ENCODE results near the gene FHOD3.
A peak's percentile ranks its signal among the peaks of the same experiment; 100 is the strongest.

FHOD3 gene

DNA sequence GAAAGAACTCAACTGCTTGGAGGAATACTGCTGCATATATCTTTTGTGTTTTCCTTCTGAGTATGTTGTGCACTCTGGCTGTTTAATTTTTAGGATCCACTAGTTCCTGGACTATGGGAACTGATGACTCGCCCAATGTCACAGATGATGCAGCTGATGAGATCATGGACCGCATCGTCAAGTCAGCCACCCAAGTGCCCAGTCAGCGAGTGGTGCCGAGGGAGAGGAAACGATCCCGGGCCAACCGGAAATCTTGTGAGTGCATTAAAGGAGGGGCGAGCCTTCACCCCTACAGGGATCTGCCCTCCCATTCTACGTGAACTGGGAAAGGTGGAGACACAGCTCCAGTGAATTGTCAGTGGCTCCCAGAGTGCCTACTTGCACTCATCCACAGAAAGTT is 471.7 kb downstream of the FHOD3 start:
- DNase-seq = no peak

DNA sequence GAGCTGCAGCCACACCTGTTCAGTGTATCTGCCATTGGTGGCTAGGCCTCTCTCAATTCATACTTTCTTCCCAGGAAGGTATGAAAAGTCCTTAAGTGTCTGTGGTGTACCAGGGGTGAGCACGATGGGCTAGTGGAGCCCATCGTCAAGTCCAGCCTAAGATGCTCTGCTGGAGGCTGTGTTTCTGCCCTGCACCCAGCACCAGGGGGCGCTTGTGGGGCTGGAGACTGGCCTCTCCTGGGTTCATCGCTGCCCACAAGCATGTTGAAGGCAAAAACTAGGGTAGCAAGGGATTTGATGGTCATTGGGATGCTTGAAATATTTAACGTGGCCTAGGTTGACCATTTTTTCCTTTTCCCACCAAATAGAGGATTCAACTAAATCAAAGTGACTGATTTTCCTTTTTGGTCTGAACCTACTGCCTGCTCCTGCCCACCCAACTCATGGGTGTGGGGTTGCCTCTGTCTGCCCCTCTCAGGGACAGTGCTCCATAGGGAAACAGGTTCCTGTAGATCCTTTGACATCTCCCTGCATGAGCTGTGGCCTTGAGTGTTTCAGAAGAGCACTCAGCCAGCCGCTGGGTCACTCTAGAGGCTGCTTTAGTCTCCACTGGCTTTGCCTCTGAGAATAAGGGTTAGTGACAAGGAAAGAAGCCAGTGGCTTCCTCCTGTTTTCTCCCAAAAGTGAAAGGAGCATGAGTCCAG is 472.2 kb downstream of the FHOD3 start:
- DNase-seq = no peak

DNA sequence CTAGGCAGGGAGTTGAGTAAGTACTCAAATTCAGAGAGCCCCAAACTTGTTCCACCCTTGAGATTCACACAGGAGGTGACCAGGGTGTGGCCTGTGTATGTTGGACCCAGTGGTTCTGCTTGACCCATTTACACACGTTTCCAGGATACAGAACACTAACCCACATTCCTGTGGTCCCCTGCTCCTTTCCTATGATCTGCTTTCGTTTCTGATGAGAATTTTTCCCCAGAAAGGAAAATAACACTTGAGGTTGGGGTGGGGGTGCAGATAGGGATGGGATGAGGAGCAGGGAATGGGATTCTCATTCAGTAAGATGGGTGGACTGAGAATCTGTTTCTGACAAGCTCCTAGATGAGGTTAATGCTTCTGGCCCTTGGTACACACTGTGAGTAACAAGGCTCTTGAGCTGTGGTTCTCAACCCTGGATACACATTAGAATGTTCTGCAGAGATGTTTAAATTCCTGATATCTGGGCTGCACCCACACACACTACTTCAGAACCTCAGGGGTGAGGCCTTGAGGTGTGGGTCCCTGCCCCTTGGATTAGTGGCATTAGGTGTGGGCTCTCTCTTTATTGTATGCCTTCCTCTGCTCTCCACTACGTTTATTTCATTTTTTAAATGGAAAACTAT is 472.9 kb downstream of the FHOD3 start:
- no peak for DNase-seq

DNA sequence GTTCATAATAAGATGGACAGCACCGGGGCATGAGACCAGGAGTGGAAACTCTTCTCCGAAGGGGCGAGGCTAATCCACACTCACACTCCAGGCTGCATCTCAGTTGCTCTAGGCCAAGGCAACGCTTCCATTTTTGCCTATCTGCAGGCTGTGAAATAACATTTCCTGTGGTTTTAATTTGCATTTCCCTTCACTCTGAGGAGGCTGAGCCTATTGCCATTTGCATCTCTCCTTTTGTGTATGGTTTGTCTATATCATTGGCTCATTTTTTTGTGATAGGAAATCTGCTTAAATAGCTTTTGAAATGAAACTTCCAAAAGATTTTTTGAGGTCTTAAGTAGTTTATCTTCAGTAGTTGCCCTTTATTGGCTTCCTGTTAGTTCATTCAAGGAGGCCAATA is 473.7 kb downstream of the FHOD3 start:
- no peak for DNase-seq

DNA sequence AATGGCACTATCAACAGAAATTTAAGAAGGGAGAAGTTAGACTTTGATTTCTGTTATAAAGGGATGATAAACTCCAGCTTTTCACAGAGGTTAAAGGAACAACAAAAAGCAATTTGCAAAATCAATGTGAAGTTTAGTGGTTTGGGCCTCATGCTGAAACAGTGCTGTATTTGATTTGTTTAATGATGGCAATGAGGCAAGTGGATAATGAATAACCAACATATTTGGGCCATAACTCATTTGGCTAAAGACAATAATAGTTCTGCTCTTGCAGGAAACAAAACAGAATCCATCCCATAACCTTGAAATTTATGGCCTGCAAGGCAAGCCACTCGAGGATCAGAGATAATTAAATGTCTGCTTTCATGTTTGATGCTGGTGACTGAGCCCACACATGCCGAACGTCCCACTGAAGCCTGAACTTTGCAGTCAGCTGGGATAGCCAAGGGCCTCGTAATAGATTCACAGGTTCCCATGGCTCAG is 474.8 kb downstream of the FHOD3 start:
- DNase-seq = no peak

DNA sequence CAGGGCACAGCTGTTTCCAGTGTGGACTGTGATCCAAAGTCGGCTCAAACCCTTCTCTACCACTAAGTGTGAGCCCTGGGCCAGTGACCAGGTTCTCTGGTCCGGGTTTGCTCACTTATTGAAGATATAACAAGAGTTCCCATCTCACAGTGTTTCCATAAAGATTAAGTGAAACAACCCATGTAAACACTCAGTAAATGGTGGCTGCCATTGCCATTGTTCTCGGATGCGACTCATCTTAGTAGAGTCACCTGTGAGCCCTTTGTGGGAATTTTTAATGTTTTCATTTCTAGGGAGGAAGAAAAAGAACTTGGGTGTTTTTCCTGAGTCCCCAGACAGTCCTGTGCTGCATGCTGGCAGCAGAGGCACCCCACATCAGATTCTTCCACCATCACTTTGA is 477.9 kb downstream of the FHOD3 start:
- no peak for DNase-seq

DNA sequence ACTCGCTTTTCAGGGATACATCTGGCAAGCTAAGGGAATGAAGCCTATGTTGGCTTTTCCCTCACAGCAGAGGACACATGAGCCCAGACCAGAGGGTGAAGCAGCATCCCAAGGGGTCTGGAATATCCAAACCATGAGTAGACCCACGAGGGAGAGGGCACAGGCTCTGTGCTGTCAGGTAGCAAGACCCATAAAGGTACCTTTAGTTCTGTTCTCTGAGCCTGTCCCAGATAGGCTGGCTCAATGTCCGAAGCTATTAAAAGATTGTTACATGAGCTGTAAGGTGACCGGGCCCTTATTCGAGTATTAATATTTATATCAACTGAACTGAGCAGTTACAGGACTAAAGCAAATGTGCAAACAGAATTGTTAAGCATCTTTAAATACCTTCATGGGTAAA is 479.1 kb downstream of the FHOD3 start:
- no peak for DNase-seq

DNA sequence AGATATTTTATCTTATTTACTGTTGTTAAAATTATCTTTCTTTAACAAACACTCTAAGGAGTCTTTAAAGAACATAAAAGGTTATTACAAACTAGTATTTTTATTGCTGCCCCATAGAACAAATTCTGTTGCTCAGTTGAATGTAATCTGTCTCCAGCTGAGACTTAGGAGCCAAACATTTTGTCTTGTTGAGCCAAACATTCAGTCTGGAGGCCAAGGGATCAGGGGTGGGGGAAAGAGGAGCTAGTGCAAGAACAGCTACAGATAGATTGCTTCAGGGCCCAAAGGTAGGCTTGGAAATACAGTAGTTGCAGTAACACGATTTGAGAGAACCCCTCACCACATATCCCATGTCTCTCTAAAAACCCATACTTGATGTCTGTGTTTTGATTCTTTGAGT is 480.1 kb downstream of the FHOD3 start:
- no peak for DNase-seq

DNA sequence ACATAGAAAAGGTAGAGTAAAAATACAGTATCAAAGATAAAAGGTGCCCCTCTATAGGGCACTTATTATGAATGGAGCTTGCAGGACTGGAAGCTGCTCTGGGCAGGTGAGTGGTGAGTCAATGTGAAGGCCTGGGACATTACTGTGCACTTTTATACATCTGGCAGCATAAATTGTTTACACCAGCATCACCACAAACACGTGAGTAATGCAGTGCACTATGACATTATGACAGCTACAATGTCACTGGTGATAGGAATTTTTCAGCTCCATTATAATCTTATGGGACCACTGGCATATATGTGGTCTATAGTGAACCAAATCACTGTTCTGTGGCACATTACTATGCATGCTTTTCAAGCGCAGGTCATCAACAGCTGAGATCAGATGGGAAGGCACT is 483.2 kb downstream of the FHOD3 start:
- DNase-seq = no peak

DNA sequence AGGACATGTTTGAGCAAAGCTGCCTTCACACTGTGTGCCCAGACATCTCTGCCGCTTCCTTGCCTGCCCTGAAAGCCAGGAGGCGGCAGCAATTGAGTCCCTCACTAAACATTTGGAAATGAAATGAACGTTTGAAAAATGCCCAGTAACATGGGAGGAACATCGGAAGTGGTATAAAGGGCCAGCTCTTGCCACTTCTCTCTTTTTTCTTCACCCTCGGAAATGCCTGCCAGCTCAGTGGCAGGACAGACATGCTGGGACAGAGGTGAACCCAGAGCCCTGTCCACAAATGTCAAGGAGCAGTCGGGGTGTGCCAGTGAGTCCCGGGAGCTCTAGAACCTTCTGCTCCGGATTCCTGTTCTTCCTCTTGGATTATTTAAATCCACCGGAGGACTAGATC is 485.2 kb downstream of the FHOD3 start:
- DNase-seq = no peak

DNA sequence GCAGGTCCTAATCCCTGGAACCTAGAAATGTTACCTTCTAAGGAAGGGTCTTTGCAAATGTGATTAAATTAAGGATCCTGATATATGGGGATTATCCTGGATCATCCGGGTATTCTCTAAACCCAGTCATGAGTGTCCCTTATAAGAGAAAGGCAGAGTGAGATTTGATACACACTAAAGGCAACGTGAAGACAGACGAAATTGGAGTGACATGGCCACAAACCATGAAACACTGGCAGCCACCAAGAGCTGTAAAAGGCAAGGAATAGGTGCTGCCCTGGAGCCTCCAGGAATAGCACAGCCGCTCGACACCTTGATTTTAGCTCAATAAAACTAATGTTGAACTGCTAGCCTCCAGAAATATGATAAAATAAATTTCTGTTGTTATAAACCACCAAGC is 486.3 kb downstream of the FHOD3 start:
- DNase-seq = no peak

DNA sequence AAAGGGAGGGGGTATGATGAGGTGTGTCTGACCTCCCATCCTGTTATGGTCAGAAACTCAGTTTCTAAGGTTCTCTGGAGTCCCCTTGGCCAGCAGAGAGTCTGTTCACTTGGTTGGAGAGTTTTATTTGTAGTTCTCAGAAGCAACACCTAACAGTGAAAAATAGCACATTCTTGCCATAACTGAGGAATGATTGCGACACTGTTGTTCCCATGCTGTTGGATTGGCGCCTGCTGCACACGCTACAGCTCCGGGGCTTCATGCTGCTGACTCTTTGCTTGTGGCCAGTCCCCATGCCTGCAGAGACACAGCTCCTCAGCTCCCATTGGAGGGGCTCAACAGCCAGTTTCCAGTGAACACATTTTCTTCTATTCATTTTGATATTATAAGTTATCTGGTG is 489.2 kb downstream of the FHOD3 start:
- no peak for DNase-seq

DNA sequence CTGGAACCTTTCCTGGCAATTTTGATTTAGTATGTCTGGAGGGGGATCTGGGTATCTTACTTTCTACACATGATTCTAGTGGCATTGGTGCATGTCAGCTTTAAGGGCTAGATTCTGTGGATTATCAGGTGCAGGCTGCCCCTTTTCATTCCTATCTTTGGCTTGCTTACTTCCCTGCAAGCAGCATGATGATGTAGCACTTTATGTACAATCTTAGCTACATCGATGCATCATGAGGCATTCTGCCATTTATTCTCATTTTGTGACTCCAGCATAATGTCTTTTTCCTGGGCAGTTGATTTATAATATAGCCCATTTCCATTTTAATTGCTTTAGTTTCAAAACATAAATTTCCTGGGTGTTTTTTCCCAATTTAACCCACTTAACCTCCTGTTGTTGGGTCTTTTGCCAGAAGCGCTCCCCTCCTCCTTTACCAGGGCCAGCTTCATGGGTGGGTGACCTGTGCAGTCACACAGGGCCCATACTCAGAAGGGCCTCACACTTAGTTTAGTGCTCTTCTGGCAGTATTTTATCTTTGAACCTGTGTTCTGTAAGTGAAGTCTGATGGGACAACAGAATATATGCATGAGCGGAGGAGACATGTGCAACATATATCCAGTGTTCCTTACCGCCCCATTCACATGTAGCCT is 495.2 kb downstream of the FHOD3 start:
- DNase-seq = no peak

DNA sequence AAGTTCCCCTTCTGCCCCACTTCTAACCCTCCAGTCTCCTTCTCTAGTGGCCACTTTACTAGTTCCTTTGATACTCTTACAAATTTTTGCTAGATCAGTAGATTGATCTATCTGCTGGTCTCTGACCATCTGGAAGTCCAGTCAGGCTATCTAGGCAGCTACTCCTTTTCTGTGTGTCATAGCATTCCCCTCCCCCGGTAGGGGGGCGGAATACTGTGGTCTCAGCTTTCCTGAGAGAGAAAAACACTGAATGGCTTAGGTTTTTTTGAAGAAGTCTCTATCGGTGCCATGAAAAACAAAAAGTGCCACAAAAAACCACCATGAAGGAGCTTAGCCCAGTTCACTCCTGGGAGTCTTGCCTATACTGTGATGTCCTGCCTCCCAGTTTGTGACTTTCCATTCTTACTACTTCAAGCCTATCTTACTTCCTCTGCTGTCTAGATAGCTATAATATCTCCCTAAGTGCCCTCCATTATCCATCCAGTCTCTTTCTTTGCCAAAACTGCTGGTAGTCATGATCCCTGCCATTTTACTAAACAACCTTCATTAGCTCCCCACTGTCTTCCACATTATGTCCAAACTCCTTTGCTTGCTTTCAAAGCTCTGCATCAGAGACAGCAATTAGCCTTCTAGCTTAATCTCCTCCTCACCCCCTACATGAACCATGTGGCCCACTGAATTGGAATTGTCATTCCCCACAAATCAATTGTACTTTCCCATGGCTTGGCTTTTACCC is 501.4 kb downstream of the FHOD3 start:
- no peak for DNase-seq

DNA sequence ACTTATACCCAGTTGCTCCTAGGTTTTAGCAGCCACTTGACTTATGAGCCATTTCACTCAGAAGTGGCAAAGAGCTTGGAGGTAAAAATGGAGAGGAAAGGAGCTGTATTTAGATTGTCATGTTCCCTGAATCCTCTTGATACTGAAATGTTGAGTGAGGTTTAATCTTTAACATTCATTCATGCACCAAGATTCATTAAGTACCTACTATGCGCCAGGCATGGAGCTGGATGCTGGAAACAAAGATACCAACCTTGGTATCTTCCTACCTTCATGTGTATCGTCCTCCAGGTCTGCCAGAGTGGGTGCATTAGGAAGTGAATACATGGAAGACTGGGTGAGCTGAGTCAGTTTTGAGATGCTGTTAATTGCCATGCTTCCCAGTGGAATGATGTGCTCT is 507.6 kb downstream of the FHOD3 start:
- no peak for DNase-seq

DNA sequence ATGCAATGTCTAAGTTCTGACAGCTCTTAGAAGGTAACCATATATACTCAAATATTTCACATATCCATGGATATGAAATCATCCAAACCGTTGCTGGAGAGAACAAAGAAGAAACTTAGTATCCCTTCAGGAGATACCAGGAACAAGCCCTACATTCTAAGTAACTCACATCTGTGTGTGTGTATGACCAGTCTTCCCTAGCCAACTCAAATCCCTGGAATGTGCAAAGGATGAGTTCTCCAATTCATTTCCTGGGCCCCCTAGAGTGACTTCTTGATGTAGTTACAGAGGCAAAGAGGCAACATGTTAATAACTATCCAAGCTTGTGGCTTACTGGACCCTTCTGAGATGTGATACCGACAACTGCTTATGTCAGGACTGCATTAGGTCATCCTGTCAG is 511.2 kb downstream of the FHOD3 start:
- no peak for DNase-seq

DNA sequence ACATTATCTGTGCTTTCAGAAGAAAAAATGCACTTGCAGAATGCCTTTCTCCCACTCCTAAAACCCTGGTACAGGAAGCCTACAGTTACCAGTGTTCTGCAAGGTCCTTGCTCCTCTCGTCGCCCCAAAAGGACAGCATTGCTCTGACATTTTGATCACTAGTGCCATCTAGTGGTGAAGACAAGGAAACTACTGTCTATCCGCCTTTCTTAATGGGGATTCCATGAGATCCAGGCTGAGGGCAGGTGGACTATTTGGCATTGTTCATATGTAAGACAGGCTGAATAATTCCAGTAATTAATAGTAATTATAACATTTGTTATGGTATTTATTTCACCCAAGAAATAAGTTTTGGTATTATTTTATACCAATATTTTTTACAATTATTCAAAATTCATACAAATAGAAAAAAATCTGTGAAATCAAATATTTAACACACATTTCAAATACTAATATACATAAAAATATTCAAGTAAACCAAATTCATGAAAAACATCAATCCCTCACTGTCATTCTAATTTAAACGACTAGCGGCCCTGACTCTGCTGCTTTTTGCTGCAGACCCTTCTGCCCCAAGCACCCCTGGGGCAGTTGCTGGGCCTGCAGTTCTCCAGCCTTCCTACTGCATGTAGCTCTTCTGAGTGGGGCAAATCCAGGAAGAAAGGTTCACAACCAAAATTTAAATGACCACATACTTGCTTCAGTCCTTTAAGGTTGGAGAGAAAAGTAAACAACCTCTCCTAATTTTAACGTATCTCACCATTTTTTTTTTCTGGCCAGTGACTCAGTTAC is 512.3 kb downstream of the FHOD3 start:
- peak; percentile 15 for DNase-seq

DNA sequence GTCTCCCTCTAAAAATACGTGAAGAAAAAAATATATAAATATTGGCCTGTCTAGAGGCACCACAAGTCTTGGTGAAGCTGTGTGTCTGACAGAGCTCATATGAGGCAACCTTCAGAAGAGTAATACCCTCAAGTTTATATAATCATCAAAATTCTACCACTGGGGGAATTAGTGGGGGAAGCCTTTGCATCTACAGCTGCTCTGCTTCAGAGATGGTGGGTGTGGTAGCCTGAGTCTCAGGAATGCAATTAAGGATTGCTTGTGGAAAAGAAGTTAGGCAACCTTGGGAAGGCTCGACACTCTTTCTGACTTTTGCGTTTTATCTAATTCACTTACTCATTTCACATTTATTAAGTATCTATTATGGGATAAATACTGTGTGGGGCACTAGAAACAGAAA is 513.9 kb downstream of the FHOD3 start:
- DNase-seq = no peak

DNA sequence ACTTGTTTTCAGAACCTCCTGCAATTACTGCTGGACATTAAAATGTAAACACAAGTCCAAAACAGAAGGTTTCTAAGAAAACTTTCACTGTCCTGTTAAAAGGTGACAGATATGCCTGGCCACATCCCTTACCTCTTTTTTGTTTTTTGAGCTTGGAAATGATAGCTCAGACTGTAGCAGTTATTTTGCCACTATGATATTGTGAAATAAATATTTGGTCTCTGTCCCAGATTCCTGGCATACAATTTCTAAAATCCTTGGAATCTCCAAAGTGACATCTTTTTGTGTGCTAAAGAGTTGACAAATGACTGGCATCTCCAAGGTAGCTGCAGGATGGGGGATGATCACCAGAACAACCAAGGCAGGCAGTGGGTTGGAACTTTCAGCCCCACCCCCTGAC is 514.4 kb downstream of the FHOD3 start:
- no peak for DNase-seq

DNA sequence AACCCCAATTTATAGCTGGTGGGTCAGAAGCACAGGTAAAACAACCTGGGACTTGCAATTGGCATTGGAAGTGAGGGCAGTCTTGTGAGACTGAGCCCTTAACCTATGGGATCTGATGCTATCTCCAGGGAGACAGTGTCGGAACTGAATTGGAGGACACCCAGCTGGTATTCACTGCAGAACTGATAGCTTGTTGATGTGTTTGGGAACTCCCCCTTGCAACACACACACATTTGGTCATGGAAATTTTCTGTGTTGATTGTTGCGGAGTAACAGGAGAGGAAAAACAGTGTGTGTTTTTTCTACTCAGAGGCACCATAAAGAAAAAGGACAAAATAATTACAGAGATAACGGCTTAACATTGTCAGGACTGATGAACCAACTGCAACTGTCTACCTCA is 515.2 kb downstream of the FHOD3 start:
- no peak for DNase-seq

DNA sequence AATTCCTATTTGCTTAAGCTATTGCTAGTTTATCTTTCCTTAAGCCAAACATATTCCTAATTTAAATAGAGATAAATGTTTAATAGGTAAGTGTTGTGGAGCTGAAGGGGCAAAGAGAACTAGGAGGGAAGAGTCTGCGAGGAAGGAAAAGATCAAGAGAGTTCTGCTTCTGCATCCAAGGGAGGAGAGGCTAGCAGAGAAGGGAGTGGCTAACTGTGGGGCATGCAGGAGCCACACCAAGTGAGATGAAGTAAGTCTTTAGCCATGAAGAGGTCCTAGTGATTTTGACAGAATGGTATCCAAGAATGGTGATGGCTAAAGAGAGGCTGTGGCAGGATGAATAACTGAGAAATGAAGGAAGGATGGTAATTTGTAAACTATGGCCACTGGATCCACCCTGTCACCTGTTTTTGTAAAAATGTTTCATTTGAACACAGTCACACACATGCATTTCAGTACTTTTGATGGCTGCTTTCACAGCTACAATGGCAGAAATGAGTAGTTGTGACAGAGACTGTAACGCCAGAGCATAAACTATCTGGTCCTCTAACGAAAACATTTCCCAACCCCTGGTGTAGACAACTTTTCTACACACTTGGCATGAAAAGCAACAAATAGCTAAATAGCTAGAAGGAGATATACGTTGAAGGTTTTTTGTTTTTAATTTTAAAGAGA is 515.7 kb downstream of the FHOD3 start:
- DNase-seq = no peak

DNA sequence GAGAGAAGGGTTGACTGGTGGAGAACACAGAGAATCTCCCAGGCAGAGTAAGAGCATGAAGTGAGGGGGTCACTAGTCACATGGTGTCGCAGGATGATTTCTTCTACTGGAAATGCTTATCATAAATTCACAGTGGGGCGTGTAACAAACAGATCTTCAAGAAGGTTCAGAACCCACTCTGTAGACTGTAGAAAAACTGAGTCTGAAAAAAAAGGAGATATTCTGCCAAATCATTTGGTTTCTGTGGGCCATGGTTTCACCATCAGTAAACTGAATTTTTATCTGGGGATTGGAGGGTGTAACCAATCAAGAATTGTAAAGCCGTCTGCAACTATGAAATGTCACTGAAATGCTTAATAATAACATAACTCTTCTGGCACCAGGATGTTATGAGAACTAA is 516.3 kb downstream of the FHOD3 start:
- no peak for DNase-seq

All from stimulated activated CD4-positive, alpha-beta T cell treated with anti-CD3 and anti-CD28 coated beads, Interleukin-1b, Interleukin-23, amount 100 ng/mL, for 48 hours (primary cell).